ENCODE data around the gene NTM. TPM values are rescaled to one million over a fixed set of nuclear protein-coding genes. Genes with fewer than 3 reads are reported as not detected.

The NTM gene
- total and polyA plus RNA-seq, 7 donors = 0.07 to 1.1 (median 0.22) TPM; not detected in 2

GRCh38 chr11:131468565-131468964 is 98.2 kb downstream of the NTM start:
- intact Hi-C loops (cut with DNase I) = no loop called here
- Histone ChIP-seq H3K9me3 (no peaks in the 10 kb centered on the region), H3K4me3 (no peak overlapping the region), H3K27ac (no peak overlapping the region), H3K27me3 (ENCODE audit: insufficient read depth in 3 of 3, low read length in 2 of 3) (peaks cover 0 to 12% (median 10%) of the 10 kb centered on the region in 3 donors), H3K36me3 (ENCODE audit: insufficient read depth in 1 of 2, low read depth in 1 of 2) (no peaks in the 10 kb centered on the region), H3K4me1 (no peaks in the 10 kb centered on the region)
- ATAC-seq (no peak), DNase-seq (no peak)
- WGBS, 3 donors = 12 to 32% (median 20%) methylated on average over 2 of the region's 2 CpGs
- no peak for TF ChIP-seq CTCF (IDR thresholded peaks at IDR 0.05)

GRCh38 chr11:131470216-131470925 is 100.0 kb downstream of the NTM start:
- 33 to 49% (median 35%) methylated on average over 6 of the region's 6 CpGs for WGBS, 3 donors
- no peak for TF ChIP-seq CTCF (IDR thresholded peaks at IDR 0.05)
- H3K27ac ChIP-seq = no peak overlapping the region
- no peaks in the 10 kb centered on the region for H3K4me1 ChIP-seq
- H3K4me3 ChIP-seq = no peak overlapping the region
- DNase-seq (no peak), ATAC-seq (no peak)
- H3K9me3 ChIP-seq = no peaks in the 10 kb centered on the region
- H3K36me3 ChIP-seq (ENCODE audit: insufficient read depth in 1 of 2, low read depth in 1 of 2) = no peaks in the 10 kb centered on the region
- intact Hi-C loops (cut with DNase I) = no loop called here
- peaks cover 0 to 13% (median 3%) of the 10 kb centered on the region in 3 donors for H3K27me3 ChIP-seq (ENCODE audit: insufficient read depth in 3 of 3, low read length in 2 of 3)

- DNase-seq (no peak), ATAC-seq (no peak)
- Histone ChIP-seq H3K4me1 (no peaks in the 10 kb centered on the region), H3K4me3 (no peak overlapping the region), H3K9me3 (no peaks in the 10 kb centered on the region), H3K27ac (no peak overlapping the region), H3K27me3 (ENCODE audit: insufficient read depth in 3 of 3, low read length in 2 of 3) (peaks cover 0 to 13% (median 3%) of the 10 kb centered on the region in 3 donors), H3K36me3 (ENCODE audit: insufficient read depth in 1 of 2, low read depth in 1 of 2) (no peaks in the 10 kb centered on the region)
- intact Hi-C loops (cut with DNase I) = no loop called here
- TF ChIP-seq CTCF (IDR thresholded peaks at IDR 0.05) = no peak
- WGBS, 3 donors = 36 to 47% (median 43%) methylated on average over 3 of the region's 3 CpGs
Observed at GRCh38 chr11:131471976-131472375, 101.6 kb downstream of the NTM start.

GRCh38 chr11:131474947-131475346 is 104.5 kb downstream of the NTM start:
- no peaks in the 10 kb centered on the region for H3K36me3 ChIP-seq (ENCODE audit: insufficient read depth in 1 of 2, low read depth in 1 of 2)
- no peaks in the 10 kb centered on the region for H3K9me3 ChIP-seq
- H3K4me1 ChIP-seq = no peaks in the 10 kb centered on the region
- no peak for TF ChIP-seq CTCF (IDR thresholded peaks at IDR 0.05)
- no peak overlapping the region for H3K4me3 ChIP-seq
- H3K27ac ChIP-seq = no peak overlapping the region
- ATAC-seq = no peak
- peaks cover 0 to 8% (median 0%) of the 10 kb centered on the region in 3 donors for H3K27me3 ChIP-seq (ENCODE audit: insufficient read depth in 3 of 3, low read length in 2 of 3)
- no peak for DNase-seq
- intact Hi-C loops (cut with DNase I) = no loop called here
- 56 to 62% (median 59%) methylated on average over 1 of the region's 1 CpG for WGBS, 3 donors

- no peak overlapping the region for H3K4me3 ChIP-seq
- peaks cover 0 to 5% (median 0%) of the 10 kb centered on the region in 3 donors for H3K27me3 ChIP-seq (ENCODE audit: insufficient read depth in 3 of 3, low read length in 2 of 3)
- intact Hi-C loops (cut with DNase I) = no loop called here
- no peak for DNase-seq
- no peaks in the 10 kb centered on the region for H3K4me1 ChIP-seq
- H3K27ac ChIP-seq = no peak overlapping the region
- H3K36me3 ChIP-seq (ENCODE audit: insufficient read depth in 1 of 2, low read depth in 1 of 2) = no peaks in the 10 kb centered on the region
- WGBS, 3 donors = 62 to 68% (median 64%) methylated on average over 2 of the region's 2 CpGs
- no peak for ATAC-seq
- no peak for TF ChIP-seq CTCF (IDR thresholded peaks at IDR 0.05)
- no peaks in the 10 kb centered on the region for H3K9me3 ChIP-seq
Observed at GRCh38 chr11:131476266-131476665, 105.9 kb downstream of the NTM start.

Data from psoas muscle (tissue), 8 donors.